ENCODE results near the gene RAB39B. TPM values are rescaled to one million over a fixed set of nuclear protein-coding genes. Genes with fewer than 3 reads are reported as not detected.

The RAB39B gene
- total RNA-seq, 1 donor from 2014 or later: 28.2 TPM

- DNase-seq: no peak
These were observed 48.7 kb downstream of the RAB39B start for GRCh38 chrX:155215443-155216178.

- DNase-seq: no peak
These were observed 50.6 kb downstream of the RAB39B start for GRCh38 chrX:155213731-155214130.

- no peak for DNase-seq
These were observed 53.1 kb downstream of the RAB39B start for GRCh38 chrX:155211208-155211607.

Small RNAs within 50 kb of the gene (small RNA-seq; reads per million reads assigned to genes)
- gene AC234781.4: not detected

Other genes with a start within 250 kb of the RAB39B start
- gene F8, start 241.8 kb downstream of the RAB39B start, total RNA-seq: 7.3 TPM
- 31.4 TPM for gene FUNDC2, start 237.6 kb downstream of the RAB39B start, total RNA-seq
- gene CMC4, start 193.4 kb downstream of the RAB39B start, total RNA-seq: 3.4 TPM
- 3.6 TPM for gene MTCP1, start 193.4 kb downstream of the RAB39B start, total RNA-seq
- gene BRCC3, start 193.0 kb downstream of the RAB39B start, total RNA-seq: 15.6 TPM
- gene VBP1, start 48.0 kb downstream of the RAB39B start, total RNA-seq: 107 TPM
- gene CLIC2, start 70.1 kb upstream of the RAB39B start, total RNA-seq: 5.1 TPM
- not detected for gene F8A2, start 117.6 kb upstream of the RAB39B start, total RNA-seq
- gene F8A3, start 194.1 kb upstream of the RAB39B start, total RNA-seq: 1.6 TPM